Activated T-cell treated with anti-CD3 and anti-CD28 coated beads for 48 hours (primary cell): ENCODE results near the gene LVRN.
"Not testable (repeated sequence)": the region's sequence is repeated elsewhere in the genome, so short reads cannot be mapped to it uniquely, and the experiment has no call there.

Experiments
- DNase-seq: peaks from one replicate; pipeline ENCODE4 v3.0.0-alpha.2; 2020; ENCODE audit warnings: low read depth

Gene LVRN, protein sequence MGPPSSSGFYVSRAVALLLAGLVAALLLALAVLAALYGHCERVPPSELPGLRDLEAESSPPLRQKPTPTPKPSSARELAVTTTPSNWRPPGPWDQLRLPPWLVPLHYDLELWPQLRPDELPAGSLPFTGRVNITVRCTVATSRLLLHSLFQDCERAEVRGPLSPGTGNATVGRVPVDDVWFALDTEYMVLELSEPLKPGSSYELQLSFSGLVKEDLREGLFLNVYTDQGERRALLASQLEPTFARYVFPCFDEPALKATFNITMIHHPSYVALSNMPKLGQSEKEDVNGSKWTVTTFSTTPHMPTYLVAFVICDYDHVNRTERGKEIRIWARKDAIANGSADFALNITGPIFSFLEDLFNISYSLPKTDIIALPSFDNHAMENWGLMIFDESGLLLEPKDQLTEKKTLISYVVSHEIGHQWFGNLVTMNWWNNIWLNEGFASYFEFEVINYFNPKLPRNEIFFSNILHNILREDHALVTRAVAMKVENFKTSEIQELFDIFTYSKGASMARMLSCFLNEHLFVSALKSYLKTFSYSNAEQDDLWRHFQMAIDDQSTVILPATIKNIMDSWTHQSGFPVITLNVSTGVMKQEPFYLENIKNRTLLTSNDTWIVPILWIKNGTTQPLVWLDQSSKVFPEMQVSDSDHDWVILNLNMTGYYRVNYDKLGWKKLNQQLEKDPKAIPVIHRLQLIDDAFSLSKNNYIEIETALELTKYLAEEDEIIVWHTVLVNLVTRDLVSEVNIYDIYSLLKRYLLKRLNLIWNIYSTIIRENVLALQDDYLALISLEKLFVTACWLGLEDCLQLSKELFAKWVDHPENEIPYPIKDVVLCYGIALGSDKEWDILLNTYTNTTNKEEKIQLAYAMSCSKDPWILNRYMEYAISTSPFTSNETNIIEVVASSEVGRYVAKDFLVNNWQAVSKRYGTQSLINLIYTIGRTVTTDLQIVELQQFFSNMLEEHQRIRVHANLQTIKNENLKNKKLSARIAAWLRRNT

DNA sequence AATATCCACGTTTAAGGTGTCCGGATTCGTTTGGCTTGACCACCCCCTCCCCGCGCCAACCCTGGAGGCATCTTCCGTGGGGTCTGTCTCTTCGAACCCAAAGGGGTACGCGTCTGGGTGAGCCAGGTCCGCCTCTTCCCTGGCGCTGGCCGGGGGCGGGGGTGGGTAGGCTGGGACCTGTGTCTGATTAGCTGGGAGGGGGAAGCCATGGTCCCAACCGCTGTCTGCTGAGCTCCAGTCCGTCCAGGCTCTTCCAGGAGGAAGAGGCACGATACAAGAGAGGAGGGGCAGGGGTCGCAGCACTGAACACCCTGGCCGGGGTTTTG is at the start of gene LVRN:
Gene LVRN (plus strand): TSS at position 237 of the 326 bp plus-strand sequence. CDS start 143 bp downstream, outside the sequence.
- no peak for DNase-seq

DNA sequence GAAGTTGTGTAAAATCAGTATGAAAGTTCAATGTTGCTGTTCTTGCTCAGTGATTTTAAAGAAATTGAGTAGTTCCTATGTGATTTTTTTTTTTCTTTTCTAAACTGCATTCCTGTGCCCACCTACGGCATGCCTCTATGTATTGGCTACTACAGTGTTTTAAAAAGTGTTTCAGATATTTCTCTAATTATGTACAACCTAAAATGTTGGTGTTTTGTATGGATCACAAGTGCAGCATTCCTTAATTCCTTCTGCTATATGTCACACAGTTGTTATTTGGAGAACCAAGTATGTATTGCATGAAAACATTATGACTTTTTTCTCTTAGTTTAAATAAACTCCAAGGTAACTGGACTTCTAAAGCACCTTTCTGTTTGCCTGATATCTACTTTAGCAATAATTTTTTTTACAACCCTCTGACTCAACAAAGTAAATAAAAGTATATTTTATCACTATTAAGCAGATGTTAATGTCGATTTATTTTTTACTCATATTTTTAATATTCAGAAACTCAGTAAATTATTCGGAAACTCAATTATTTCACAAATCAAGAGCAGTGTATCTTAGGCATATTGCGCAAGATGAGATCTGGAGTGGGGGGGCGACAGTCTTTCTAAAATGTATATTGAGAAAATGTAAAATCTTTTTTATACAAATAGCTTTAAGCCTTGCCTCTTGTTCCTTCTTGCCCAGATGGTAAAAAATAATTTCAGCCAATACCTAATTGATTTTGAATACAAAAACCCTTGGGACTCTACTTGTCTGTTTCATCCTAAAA is 48.5 kb upstream of the LVRN start:
- DNase-seq, result not testable (repeated sequence)

DNA sequence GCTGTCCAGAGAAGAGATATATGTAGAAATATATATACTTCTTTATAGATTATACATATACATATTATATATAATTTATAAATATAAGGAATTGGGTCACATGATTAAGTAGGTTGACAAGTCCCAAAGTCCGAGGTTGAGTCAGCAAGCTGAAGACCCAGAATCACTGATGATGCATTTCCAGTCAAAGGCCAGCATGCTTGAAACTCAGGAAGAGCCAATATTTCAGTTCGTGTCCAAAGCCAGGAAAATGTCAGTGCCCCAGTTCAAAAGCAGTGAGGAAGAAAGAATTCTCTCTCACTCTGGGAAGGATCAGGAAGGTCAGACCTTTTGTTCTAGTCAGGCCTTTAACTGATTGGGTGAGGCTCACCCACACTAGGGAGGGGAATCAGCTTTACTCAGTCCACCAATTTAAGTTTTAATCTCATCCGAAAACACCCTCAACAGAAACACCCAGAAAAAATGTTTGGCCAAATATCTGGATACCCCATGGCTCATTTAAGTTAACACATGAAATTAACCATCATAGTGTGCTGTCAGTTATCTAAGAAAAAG is 42.0 kb upstream of the LVRN start:
- DNase-seq, result no peak

DNA sequence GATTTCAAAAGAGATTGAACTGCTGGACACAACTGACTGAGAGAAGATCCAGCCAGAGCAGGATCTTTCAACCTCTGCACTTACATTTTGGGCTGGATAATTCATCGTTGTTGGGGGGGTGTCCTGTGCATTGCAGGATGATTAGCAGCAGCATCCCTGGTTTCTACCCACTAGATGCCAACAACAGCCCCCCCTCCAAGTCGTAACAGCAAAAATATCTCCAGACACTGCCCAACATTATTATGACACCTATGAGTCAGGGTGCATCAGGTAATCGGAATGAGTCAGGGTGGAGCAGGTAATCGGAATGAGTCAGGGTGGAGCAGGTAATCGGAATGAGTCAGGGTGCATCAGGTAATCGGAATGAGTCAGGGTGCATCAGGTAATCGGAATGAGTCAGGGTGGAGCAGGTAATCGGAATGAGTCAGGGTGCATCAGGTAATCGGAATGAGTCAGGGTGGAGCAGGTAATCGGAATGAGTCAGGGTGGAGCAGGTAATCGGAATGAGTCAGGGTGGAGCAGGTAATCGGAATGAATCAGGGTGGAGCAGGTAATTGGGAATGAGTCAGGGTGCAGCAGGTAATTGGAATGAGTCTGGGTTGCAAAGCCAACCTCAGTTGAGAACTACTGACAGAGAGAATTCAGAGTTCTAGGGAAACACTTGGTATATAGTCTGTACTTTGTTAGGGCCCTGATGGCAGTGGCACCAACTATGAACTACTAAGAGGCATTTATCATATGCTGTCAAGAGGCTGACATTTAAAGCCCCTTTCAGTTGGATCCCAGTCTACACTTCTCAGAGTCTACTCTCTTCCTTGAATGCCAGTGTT is 33.5 kb upstream of the LVRN start:
- DNase-seq, result not testable (repeated sequence)

DNA sequence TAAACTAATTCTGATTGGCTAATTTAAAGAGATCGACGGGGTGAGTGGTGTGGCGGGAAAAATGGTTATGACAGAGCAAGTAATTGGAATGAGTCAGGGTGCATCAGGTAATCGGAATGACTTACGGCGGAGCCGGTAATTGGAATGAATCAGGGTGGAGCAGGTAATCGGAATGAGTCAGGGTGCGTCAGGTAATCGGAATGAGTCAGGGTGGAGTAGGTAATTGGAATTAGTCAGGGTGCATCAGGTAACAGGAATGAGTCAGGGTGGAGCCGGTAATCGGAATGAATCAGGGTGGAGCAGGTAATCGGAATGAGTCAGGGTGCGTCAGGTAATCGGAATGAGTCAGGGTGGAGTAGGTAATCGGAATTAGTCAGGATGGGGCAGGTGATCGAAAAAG is 32.1 kb upstream of the LVRN start:
- not testable (repeated sequence) for DNase-seq

DNA sequence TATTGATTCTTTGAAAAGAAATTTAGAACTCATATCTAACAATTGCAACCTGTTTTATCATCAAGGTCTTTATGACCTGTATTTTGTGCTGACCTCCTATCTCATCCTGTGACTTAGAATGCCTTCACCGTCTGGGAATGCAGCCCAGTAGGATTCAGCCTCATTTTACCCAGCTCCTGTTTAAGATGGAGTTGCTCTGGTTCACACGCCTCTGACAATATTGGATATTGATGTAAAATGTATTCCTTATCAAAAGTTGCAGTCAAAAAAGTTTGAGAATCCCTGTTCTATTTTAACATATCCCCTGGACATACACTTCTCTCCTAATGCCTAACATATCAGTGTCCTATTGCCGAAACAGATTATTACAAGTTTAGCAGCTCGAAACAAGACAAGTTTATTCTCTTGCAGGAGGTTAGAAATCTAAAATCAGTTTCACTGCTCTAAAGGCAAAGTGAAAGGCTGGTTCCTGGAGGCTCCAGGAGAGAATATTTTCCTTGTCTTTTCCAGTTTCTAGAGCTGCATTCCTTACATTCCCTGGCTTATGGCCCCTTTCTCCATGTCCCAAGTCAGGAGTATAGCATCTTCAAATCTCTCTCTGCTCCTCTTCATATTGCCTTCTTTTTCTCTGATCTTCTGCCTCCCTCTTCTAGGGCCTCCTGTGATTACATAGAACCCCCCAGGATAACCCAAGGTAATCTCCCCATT is 31.5 kb upstream of the LVRN start:
- DNase-seq, result no peak

DNA sequence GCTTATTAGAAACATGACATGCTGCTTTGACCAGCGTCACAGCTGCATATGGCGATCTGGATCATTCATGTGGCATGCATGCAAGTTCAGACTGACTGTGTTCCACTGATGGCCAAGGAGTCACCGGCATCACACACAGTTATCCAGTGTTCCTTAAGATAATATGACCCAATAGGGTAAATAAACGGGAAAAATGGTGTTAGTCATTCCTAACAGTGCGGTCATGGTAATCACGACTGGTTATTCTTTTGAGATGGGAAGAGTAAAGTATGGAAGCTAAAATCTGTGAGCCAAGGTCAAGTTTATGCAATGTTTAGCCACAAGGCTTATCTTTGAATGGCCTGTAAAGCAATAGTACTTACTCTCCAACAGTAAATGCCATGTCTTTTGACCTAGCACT is 29.3 kb upstream of the LVRN start:
- DNase-seq, result no peak

DNA sequence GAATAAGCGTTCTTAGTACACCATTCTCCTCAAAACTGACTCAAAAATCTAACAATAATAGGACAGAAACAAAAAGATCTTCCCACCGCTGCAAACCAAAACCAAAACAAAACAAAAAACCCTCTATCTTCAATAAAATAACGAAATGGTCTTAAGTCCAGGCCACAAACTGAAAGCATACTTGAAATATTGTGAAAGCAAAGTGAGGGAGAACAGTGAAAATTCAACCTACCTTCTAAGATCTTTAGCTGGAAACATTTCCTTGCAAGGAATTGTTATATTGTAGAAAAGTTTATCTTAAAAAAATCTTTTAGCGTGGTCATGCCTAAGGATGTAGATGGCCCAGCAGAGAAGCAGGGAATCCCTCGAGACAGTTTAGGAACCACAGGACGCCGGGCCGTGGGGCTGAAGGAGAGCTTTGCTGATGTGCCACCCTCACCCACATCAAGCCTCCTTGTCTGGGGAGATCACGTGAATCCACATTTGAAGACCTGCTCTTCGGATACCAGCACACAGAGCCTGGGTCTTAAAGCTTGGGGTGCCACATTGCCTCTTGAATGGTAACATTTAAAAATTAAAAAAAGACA is 27.8 kb upstream of the LVRN start:
- no peak for DNase-seq

DNA sequence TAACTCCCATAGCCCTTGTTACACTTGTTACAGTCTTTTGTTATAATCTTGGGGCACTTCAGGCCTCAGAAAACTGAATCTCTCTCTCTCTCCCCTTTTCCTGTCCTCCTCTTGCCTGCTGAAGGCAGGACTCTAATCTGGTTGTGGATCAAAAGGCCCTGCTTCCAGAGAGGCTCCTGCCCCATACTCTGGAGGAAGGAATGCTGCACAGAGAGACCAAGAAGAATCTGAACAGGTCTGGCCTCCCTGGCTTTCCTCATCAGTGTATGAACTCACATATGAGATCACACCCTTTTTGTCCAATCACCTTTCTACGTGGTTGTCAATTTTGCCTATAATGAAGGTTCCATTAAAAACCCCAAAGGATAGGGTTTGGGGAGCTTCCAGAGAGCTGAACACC is 26.2 kb upstream of the LVRN start:
- no peak for DNase-seq

DNA sequence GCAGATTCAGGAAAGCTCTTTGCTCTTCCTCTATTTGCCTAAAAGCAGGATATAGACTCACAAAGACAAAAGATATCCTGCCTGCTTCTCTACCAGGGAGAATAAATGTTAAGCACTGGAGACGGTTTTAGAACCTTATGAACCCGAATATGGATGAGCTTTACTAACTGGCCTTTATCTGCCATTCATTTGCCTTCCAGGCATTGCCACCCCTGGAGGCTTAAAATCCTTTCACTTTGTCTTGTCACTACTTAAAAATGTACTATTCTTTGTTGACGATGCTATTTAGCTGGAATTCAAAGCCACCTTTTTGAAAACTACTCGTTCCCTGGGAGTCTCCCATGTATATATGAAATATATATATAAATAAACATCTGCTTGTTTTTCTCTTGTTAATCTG is 23.2 kb upstream of the LVRN start:
- DNase-seq, result no peak

DNA sequence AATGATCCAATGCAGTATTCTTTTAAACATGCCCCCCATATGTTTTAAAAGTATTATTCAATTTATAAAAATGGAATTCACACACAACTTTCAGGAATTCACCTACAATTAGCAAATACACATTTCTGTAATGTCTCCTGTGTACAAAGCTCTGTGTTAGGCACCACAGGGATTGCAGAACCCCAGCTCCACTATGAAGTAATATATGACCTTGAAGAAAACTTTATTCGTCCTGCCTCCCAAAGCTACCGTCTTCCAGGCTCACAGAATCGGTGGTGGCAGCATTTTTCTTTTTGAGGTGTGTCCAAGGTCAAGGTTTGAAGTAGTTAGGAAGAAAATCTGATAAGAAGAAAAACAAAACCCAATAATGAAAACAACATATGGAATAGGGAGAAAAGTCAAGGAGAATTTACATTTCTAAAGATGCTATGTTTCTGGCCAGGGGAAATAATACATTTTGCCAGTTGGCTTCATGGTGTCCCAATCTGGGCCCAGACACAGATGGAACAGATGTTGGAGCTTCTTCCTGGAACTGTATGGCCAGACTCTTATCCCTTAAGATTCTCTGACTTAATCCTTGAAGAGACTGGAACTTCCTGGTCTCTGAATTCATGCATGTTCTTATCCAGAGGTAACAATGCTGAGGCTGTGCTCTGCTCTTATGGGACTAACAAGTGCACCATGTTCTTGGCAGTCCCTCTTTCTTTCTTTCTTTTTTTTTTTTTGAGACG is 22.0 kb upstream of the LVRN start:
- DNase-seq, result no peak

DNA sequence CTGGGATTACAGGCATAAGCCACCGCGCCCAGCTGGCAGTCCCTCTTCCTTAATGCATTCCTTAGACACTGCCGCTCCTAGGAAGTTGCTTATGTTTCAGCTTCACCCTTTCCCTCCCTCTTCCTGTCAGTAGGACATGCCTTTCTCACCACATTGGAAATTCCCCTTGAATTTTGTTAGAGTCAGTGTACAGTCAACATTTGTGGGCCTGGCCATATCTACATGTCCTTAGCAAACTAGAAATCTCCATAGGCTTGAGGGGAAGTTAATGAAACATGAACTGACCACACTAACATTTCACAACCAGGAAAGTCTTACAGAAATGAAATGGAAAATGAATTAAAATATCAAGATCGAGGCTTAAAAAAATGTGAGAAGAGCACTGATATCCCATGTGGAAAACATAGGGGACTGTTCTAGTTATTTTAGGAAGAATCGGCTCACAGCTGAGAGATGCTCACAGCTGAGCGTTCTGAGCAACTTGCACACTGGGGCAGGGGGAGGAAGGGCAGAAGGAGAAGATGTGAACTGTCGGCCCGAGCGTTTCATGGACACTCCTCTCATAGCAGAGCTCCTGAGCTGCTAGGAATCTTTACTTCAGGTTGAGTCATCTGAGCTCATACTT is 21.1 kb upstream of the LVRN start:
- DNase-seq, result no peak

DNA sequence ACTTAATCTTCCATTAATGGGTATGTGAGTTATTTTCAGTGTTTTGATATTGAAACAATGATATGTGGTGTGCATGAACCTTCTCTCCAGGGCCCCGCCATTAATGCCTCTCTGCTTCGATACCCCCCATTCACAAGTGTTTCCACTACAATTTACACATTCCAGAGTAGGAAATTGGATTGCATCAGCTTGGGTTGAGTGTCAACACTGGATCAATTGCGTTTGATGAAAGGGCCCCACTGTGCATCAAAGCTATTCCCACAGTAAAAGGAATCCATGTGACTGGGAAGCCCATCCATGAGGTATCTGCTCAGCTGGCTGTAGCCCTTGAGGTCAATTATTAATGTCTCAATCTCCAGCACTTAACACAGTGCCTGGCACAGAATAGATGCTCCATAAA is 17.8 kb upstream of the LVRN start:
- no peak for DNase-seq

DNA sequence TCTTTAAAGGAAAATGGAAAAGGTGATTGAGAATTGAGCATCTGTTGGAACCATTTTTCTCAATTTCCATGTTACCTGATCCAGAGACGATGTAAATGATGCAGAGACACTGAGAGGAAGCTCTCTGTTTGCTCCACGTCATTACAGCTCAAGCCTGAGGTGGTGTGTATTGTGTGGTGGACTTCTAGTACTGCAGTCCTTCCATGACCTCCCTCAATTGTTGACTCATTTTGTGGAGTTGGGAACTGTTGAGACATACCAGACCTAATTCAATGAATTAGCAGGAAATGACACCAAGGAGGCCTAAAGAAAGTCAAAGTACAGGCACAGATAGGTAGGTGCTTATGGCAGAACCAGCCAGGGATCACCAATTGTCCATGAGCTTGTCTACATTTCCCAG is 15.6 kb upstream of the LVRN start:
- DNase-seq, result no peak

DNA sequence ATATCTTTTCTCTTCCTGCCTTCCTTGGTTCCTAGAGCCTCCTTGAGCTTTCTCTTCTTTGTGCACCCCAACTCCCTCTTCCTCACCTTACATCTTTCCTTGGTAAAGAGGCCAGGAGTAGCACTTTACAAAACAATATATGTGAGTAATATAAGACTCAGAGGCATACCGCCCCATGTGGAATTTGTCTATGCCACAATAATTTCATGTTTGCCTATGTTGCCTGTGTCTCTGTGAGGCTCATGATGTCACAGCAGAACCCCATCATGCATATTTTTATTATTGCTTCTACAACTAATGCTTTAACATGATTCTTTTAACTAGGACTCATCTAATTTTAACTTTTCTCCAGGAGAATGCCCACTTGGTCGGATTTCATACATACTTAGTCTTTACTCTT is 15.0 kb upstream of the LVRN start:
- no peak for DNase-seq

DNA sequence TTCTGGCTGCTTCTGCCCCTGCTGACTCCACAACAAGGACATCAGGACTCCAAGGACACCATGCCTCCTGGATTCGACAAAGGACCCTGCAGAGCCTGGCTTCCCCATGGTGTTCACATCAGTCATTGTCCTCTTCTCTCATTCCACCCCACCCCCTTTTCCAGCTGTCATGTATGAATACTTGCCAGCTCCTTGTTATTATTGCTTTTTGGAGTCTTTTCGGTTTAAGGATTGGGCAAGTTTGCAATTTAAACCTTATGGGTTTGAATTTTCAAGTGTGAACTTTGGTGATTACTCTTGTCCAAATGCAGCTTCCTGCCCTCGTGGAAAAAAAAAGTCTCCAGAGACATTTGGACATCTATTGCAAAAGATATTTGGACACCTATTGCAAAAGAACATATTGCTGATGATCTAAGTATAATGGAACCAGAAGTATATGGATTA is 14.2 kb upstream of the LVRN start:
- no peak for DNase-seq

DNA sequence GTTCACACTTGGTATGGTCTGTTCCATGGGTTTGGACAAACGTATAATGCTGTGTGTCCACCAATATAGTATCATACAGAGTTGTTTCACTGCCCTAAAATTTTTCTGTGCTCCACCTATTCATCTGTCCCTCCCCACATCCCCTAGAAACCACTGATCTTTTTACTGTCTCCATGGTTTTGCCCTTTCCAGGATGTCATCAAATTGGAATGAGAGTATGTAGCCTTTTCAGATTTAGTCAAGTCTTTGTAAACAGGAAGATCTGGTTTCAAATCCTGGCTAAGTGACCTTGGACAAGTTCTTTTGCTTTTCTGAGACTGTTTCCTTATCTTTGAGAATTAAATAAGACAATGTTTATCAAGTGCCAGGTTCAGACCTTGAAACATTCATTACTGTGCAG is 13.2 kb upstream of the LVRN start:
- no peak for DNase-seq

DNA sequence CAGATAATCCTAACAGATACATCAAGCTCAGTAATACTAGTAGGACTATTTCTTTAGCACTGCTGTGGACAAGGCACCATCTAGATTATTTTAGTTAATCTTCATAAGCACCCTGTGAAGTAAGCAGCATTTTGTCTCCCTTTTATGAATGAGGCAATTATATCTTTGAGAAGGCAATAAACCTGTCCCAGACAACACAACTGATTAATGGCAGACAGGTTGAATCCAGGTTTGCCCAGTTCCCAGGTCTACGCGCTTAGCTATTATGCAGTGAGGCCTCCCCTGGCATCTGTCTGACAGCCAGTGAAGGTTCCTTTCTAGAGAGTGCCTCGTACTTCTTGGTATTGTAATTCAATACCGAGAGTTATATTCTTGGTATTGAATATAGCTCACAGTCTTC is 9.7 kb upstream of the LVRN start:
- DNase-seq, result no peak

DNA sequence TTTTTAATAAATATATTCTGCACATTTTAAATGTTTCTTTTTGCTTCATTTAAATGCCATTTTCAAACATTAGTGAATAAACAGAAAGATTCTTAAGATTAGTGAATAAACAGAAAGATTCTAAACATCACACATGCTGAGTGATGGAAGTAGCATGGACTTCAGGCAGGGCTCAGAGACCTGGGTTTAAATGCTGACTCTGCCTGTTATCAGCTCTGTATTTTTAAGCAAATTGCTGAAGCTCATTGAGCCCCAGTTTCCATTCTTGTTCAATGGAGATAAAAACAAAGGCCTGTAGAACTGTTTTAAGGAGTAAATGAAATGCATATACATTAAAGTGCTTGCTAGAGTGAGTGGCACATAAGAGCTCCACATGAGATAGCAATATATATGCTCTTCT is 8.1 kb upstream of the LVRN start:
- no peak for DNase-seq
